ENCODE data around the gene CZIB.

The CZIB gene

GRCh38 chr1:53180951-53181350 lies 39.5 kb downstream of the CZIB start:
- TF ChIP-seq, protein P1, sequence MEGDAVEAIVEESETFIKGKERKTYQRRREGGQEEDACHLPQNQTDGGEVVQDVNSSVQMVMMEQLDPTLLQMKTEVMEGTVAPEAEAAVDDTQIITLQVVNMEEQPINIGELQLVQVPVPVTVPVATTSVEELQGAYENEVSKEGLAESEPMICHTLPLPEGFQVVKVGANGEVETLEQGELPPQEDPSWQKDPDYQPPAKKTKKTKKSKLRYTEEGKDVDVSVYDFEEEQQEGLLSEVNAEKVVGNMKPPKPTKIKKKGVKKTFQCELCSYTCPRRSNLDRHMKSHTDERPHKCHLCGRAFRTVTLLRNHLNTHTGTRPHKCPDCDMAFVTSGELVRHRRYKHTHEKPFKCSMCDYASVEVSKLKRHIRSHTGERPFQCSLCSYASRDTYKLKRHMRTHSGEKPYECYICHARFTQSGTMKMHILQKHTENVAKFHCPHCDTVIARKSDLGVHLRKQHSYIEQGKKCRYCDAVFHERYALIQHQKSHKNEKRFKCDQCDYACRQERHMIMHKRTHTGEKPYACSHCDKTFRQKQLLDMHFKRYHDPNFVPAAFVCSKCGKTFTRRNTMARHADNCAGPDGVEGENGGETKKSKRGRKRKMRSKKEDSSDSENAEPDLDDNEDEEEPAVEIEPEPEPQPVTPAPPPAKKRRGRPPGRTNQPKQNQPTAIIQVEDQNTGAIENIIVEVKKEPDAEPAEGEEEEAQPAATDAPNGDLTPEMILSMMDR (IDR thresholded peaks at IDR 0.05), result no peak
- H3K4me1 ChIP-seq, result peaks cover 0 to 24% (median 10%) of the 10 kb centered on the region in 4 donors
- no peak overlapping the region for H3K4me3 ChIP-seq
- intact Hi-C loops (cut with DNase I; ENCODE audit: low total_unique reads), result loop anchor here (10.0 kb wide), 1 partner anchor 456 kb away; the partner anchor contains the start of gene ZYG11B
- H3K27ac ChIP-seq, result no peak overlapping the region
- no peaks in the 10 kb centered on the region for H3K27me3 ChIP-seq
- H3K9me3 ChIP-seq, result no peaks in the 10 kb centered on the region
- no peak for DNase-seq
- no peaks in the 10 kb centered on the region for H3K36me3 ChIP-seq

GRCh38 chr1:53180226-53180625 lies 40.2 kb downstream of the CZIB start:
- intact Hi-C loops (cut with DNase I; ENCODE audit: low total_unique reads), result loop anchor here (10.0 kb wide), 1 partner anchor 455 kb away; the partner anchor contains the start of gene ZYG11B
- H3K4me1 ChIP-seq, result peaks cover 0 to 25% (median 10%) of the 10 kb centered on the region in 4 donors

GRCh38 chr1:53176452-53177208 lies 43.8 kb downstream of the CZIB start:
- H3K27ac ChIP-seq, result peak overlapping the region in 1 of 2 donors; percentile 48
- no peak for DNase-seq
- no peak overlapping the region for H3K4me3 ChIP-seq
- H3K36me3 ChIP-seq, result no peaks in the 10 kb centered on the region
- peaks cover 0 to 31% (median 10%) of the 10 kb centered on the region in 4 donors for H3K4me1 ChIP-seq
- intact Hi-C loops (cut with DNase I; ENCODE audit: low total_unique reads), result no loop called here
- TF ChIP-seq, protein P1 (IDR thresholded peaks at IDR 0.05), result peak in 1 of 2 experiments; percentile 13
- H3K27me3 ChIP-seq, result no peaks in the 10 kb centered on the region
- H3K9me3 ChIP-seq, result no peaks in the 10 kb centered on the region

More at GRCh38 chr1:53180226-53180625, 40.2 kb downstream of the CZIB start:
- Histone ChIP-seq H3K9me3 (no peaks in the 10 kb centered on the region), H3K4me3 (no peak overlapping the region), H3K36me3 (no peaks in the 10 kb centered on the region), H3K27ac (no peak overlapping the region), H3K27me3 (no peaks in the 10 kb centered on the region)
- TF ChIP-seq, protein P1 (IDR thresholded peaks at IDR 0.05), result no peak
- no peak for DNase-seq

DNA sequence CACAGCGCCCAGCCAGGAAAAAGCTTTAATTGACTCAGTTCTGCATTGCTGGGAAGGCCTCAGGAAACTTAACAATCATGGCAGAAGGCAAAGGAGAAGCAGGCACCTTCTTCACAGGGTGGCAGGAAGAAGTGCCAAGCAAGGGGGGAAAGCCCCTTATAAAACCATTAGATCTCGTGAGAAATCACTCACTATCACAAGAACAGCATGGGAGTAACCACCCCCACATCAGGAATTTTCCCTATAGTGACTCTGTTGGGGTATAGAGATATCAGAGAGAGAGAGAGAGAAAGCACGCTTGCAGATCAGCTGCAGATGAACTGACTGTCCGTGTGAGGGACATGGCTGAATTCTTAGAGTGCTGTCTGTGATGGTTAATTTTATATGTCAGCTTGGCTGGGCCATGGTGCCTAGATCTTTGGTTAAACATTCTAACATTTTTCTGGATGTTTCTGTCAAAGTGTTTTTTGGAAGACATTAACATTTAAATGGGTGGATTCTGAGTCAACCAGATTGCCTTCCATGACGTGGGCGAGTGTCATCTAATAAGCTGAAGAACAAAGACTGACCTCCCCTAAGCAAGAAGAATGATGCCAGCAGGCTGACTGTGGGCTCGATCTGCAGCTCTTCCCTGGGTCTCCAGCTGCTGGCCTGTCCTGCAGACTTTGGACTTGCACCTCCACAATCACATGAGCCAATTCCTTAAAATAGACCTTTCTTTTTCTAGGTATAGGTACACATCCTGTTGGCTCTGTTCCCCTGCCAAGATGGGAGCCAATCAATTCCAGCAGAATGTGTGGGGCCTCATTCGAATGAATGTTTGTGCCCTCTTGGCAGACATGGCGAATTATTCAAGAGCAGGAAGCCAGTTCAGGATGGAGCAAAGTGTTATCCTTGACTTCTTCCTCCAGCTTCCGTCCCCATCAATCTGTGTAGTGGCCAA lies 45.2 kb downstream of the CZIB start:
- no peaks in the 10 kb centered on the region for H3K36me3 ChIP-seq
- H3K9me3 ChIP-seq, result no peaks in the 10 kb centered on the region
- peaks cover 0 to 31% (median 10%) of the 10 kb centered on the region in 4 donors for H3K4me1 ChIP-seq
- intact Hi-C loops (cut with DNase I; ENCODE audit: low total_unique reads), result no loop called here
- DNase-seq, result no peak
- H3K27ac ChIP-seq, result no peak overlapping the region
- no peak overlapping the region for H3K4me3 ChIP-seq
- H3K27me3 ChIP-seq, result no peaks in the 10 kb centered on the region
- TF ChIP-seq, protein P1 (IDR thresholded peaks at IDR 0.05), result no peak

DNA sequence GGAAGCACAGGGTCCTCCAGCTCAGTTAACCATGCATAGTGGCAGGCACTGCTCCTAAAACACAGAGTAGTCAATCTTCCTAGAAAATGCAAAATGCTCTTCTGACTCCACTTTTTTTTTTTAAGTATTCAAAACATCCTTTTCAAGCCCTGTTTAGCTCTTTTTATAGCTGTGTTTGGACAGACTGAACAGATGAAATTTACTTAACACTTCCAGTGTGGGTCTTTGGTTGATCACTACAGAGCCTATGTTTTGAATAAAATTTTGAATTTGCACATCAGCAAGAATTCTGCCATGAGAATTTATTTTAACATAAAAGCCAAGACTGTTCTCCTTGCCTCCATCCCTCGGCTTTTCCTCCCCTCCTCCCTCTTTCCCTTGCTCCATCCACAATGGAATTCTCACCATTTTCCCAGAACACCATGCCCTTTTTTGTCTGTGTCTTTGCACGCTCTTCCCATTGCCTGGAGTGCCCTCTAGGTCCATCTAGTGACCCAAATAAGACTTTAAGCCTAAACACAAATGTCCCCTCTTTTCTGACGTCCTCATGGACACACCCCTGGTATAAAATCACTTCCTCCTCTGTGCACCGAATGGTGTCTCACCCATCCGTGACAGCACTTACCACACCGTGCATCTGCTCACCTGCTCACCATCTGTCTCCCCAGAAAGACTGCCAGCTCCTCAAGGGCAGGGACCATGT lies 47.9 kb downstream of the CZIB start:
- TF ChIP-seq, protein P1 (IDR thresholded peaks at IDR 0.05), result peak in 1 of 2 experiments; percentile 6
- Histone ChIP-seq H3K4me1 (peaks cover 0 to 31% (median 10%) of the 10 kb centered on the region in 4 donors), H3K27me3 (no peaks in the 10 kb centered on the region), H3K4me3 (no peak overlapping the region), H3K9me3 (no peaks in the 10 kb centered on the region), H3K36me3 (no peaks in the 10 kb centered on the region), H3K27ac (peak overlapping the region in 1 of 2 donors; percentile 43)
- intact Hi-C loops (cut with DNase I; ENCODE audit: low total_unique reads), result no loop called here
- DNase-seq, result no peak
